WTC11 (cell line): ENCODE results near the gene SKP1. TPM values are rescaled to one million over a fixed set of nuclear protein-coding genes. Genes with fewer than 3 reads are reported as not detected.

ENCODE experiments used
- ATAC-seq: fragments of 200-7000 bp; cut with Tn5 transposase; 2 replicates; pipeline ENCODE4 v1.10.0; 2021; ENCODE audit warnings: mild to moderate bottlenecking, moderate library complexity
- CTCF ChIA-PET: fragments of 300-600 bp; sonication (Branson Sonifier 250); formaldehyde crosslinking; loops from one replicate; lab custom pipeline; 2021; ENCODE audit warnings: antibody characterized with exemption; lab: Charles Lee
- POLR2A ChIA-PET: fragments of 350-600 bp; sonication (Branson Sonifier 250); formaldehyde crosslinking; loops from one replicate; lab custom pipeline; 2021; ENCODE audit warnings: antibody characterized with exemption; lab: Charles Lee
- DNase-seq: peaks from one replicate; pipeline ENCODE4 v3.0.0; 2021; ENCODE audit warnings: low spot score
- H3K27ac Mint-ChIP-seq: 2 replicates; pipeline ENCODE4 v1.8.0; 2021; ENCODE audit warnings: mixed read lengths
- H3K27me3 Mint-ChIP-seq: 2 replicates; pipeline ENCODE4 v1.8.0; 2021; ENCODE audit warnings: low read depth, mild to moderate bottlenecking, moderate library complexity, mixed read lengths
- H3K36me3 Mint-ChIP-seq: 2 replicates; pipeline ENCODE4 v1.8.0; 2021; ENCODE audit warnings: mixed read lengths
- H3K4me1 Mint-ChIP-seq: 2 replicates; pipeline ENCODE4 v1.8.0; 2022; ENCODE audit warnings: mixed read lengths
- H3K4me3 Mint-ChIP-seq: 2 replicates; pipeline ENCODE4 v1.8.0; 2021; ENCODE audit warnings: mild to moderate bottlenecking, moderate library complexity, mixed read lengths
- H3K9me3 Mint-ChIP-seq: 2 replicates; pipeline ENCODE4 v1.8.0; 2021; ENCODE audit warnings: mixed read lengths
- FOXP1 ChIP-seq: sonication (generic); formaldehyde crosslinking; IDR thresholded peaks from 2 replicates; pipeline ENCODE4 v1.8.0; 2022; ENCODE audit warnings: missing genetic modification reagents, mild to moderate bottlenecking, moderate library complexity, borderline replicate concordance
- GRHL2 ChIP-seq: fragments of 250-450 bp; sonication (Bioruptor Pico); IDR thresholded peaks from 2 replicates; pipeline ENCODE4 v1.8.0; 2022; ENCODE audit warnings: mild to moderate bottlenecking, moderate library complexity; ENCODE audit not compliant: insufficient replicate concordance, severe bottlenecking
- HMGA2 ChIP-seq: fragments of 250-450 bp; sonication (Bioruptor Pico); IDR thresholded peaks from 2 replicates; pipeline ENCODE4 v1.4.0; 2021; ENCODE audit warnings: mild to moderate bottlenecking, moderate library complexity
- JUN ChIP-seq: sonication (generic); formaldehyde crosslinking; IDR thresholded peaks from 2 replicates; pipeline ENCODE4 v1.8.0; 2023; ENCODE audit warnings: mild to moderate bottlenecking, missing genetic modification reagents
- NFYB ChIP-seq: sonication (generic); formaldehyde crosslinking; conservative IDR thresholded peaks from 2 replicates; pipeline ENCODE4 v1.8.0; 2022; ENCODE audit warnings: low read depth, missing genetic modification reagents
- NR1H2 ChIP-seq: sonication (generic); formaldehyde crosslinking; IDR thresholded peaks from 2 replicates; pipeline ENCODE4 v1.9.0; 2021; ENCODE audit warnings: mild to moderate bottlenecking, moderate library complexity, missing genetic modification reagents
- NR3C1 ChIP-seq: sonication (generic); formaldehyde crosslinking; conservative IDR thresholded peaks from 2 replicates; pipeline ENCODE4 v1.8.1; 2023; ENCODE audit warnings: low read depth, mild to moderate bottlenecking, missing genetic modification reagents
- RORB ChIP-seq: fragments of 250-450 bp; sonication (Bioruptor Pico); IDR thresholded peaks from 2 replicates; pipeline ENCODE4 v1.9.0; 2021; ENCODE audit warnings: mild to moderate bottlenecking
- SP1 ChIP-seq: sonication (generic); formaldehyde crosslinking; conservative IDR thresholded peaks from 2 replicates; pipeline ENCODE4 v1.8.1; 2022; ENCODE audit warnings: missing genetic modification reagents
- TCF7 ChIP-seq: sonication (generic); formaldehyde crosslinking; IDR thresholded peaks from 2 replicates; pipeline ENCODE4 v1.8.0; 2022; ENCODE audit warnings: mild to moderate bottlenecking, low read depth, missing genetic modification reagents, moderate library complexity
- ZBTB21 ChIP-seq: sonication (generic); formaldehyde crosslinking; IDR thresholded peaks from 2 replicates; pipeline ENCODE4 v1.8.1; 2023; ENCODE audit warnings: mild to moderate bottlenecking, missing genetic modification reagents, borderline replicate concordance
- ZNF263 ChIP-seq: sonication (generic); formaldehyde crosslinking; IDR thresholded peaks from 2 replicates; pipeline ENCODE4 v1.8.1; 2022; ENCODE audit warnings: low read depth, mild to moderate bottlenecking, moderate library complexity, missing genetic modification reagents
- ZNF416 ChIP-seq: fragments of 250-450 bp; sonication (Bioruptor Pico); IDR thresholded peaks from 2 replicates; pipeline ENCODE4 v1.9.0; 2021; ENCODE audit warnings: mild to moderate bottlenecking, inconsistent platforms
- total RNA-seq: library from RNA; stranded (reverse); gene quantifications from 3 replicates; pipeline ENCODE4 v1.2.3, GENCODE V29; 2021
- TF ChIP-seq, protein P1 (sequence below): sonication (generic); formaldehyde crosslinking; IDR thresholded peaks from 2 replicates; pipeline ENCODE4 v1.8.1; 2022; ENCODE audit warnings: low read depth, mild to moderate bottlenecking, moderate library complexity, missing genetic modification reagents, borderline replicate concordance
- TF ChIP-seq, protein P2 (sequence below): fragments of 250-450 bp; sonication (Bioruptor Pico); IDR thresholded peaks from 2 replicates; pipeline ENCODE4 v2.1.2; 2022; ENCODE audit warnings: mild to moderate bottlenecking, moderate library complexity
- TF ChIP-seq, protein P3 (sequence below): fragments of 250-450 bp; sonication (Bioruptor Pico); IDR thresholded peaks from 2 replicates; pipeline ENCODE4 v1.8.0; 2021; ENCODE audit warnings: mild to moderate bottlenecking
- TF ChIP-seq, protein P4 (sequence below): fragments of 250-450 bp; sonication (Bioruptor Pico); IDR thresholded peaks from 2 replicates; pipeline ENCODE4 v1.9.0; 2021; ENCODE audit warnings: mild to moderate bottlenecking
- TF ChIP-seq, protein P5 (sequence below): sonication (generic); formaldehyde crosslinking; IDR thresholded peaks from 2 replicates; pipeline ENCODE4 v1.8.1; 2023; ENCODE audit warnings: mild to moderate bottlenecking, moderate library complexity, missing genetic modification reagents
- TF ChIP-seq, protein P6 (sequence below): sonication (generic); formaldehyde crosslinking; IDR thresholded peaks from 2 replicates; pipeline ENCODE4 v1.8.1; 2022; ENCODE audit warnings: mild to moderate bottlenecking, missing genetic modification reagents, moderate library complexity, borderline replicate concordance
- TF ChIP-seq, protein P7 (sequence below): sonication (generic); formaldehyde crosslinking; IDR thresholded peaks from 2 replicates; pipeline ENCODE4 v1.8.1; 2023; ENCODE audit warnings: mild to moderate bottlenecking, missing genetic modification reagents
- TF ChIP-seq, protein P8 (sequence below): fragments of 250-450 bp; sonication (Bioruptor Pico); IDR thresholded peaks from 2 replicates; pipeline ENCODE4 v1.9.0; 2021; ENCODE audit warnings: mild to moderate bottlenecking

Gene SKP1
- total RNA-seq, 1 experiment from 2014 or later: 285 TPM

DNA sequence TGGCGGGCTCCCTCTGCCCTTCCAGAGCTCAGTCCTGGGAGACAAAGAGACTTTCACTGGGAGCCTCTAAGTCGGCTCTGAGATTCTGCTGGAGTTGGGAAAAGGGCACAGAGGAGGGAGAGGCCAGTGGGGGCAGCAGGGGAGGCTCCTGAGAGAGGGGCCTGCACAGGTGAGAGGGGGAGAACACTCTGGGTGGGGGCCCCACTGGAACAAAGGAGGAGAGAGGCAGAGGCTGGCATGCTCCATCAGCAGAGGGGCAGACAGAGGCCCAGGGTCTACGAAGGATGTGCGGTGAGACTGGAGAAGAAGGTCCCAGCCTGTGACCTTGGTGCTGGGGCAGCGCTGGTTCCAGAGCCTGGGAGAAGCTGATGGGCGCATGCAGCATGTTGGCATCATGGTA is 53.4 kb downstream of the SKP1 start:
- Mint-ChIP-seq H3K27ac (no peak overlapping the region), H3K4me3 (no peak overlapping the region), H3K36me3 (0 out of 2 replicates have a peak, but pooled peaks cover 3% of the 10 kb centered on the region), H3K4me1 (no peaks in the 10 kb centered on the region), H3K9me3 (no peaks in the 10 kb centered on the region), H3K27me3 (no peaks in the 10 kb centered on the region)
- DNase-seq (no peak), ATAC-seq (no peak)
- ChIA-PET POLR2A (interaction anchor here (0.6 kb wide), 1 partner anchor 33 kb away, joined by 3 read pairs; no protein-coding TSS in a partner anchor), CTCF (interaction anchor here (0.8 to 2.2 kb wide), 3 partner anchors 18 to 84 kb away, joined by 3 to 6 read pairs (median 3); no protein-coding TSS in a partner anchor)
- no peak for TF ChIP-seq ZNF416
- no peak for TF ChIP-seq RORB (CRISPR knock-in tag)
- TF ChIP-seq, protein P1, sequence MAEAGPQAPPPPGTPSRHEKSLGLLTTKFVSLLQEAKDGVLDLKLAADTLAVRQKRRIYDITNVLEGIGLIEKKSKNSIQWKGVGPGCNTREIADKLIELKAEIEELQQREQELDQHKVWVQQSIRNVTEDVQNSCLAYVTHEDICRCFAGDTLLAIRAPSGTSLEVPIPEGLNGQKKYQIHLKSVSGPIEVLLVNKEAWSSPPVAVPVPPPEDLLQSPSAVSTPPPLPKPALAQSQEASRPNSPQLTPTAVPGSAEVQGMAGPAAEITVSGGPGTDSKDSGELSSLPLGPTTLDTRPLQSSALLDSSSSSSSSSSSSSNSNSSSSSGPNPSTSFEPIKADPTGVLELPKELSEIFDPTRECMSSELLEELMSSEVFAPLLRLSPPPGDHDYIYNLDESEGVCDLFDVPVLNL (CRISPR knock-in tag): no peak
- no peak for TF ChIP-seq HMGA2 (CRISPR knock-in tag)
- TF ChIP-seq, protein P2, sequence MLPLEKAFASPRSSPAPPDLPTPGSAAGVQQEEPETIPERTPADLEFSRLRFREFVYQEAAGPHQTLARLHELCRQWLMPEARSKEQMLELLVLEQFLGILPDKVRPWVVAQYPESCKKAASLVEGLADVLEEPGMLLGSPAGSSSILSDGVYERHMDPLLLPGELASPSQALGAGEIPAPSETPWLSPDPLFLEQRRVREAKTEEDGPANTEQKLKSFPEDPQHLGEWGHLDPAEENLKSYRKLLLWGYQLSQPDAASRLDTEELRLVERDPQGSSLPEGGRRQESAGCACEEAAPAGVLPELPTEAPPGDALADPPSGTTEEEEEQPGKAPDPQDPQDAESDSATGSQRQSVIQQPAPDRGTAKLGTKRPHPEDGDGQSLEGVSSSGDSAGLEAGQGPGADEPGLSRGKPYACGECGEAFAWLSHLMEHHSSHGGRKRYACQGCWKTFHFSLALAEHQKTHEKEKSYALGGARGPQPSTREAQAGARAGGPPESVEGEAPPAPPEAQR (CRISPR knock-in tag): no peak
- no peak for TF ChIP-seq ZBTB21 (CRISPR knock-in tag)
- TF ChIP-seq, protein P3, sequence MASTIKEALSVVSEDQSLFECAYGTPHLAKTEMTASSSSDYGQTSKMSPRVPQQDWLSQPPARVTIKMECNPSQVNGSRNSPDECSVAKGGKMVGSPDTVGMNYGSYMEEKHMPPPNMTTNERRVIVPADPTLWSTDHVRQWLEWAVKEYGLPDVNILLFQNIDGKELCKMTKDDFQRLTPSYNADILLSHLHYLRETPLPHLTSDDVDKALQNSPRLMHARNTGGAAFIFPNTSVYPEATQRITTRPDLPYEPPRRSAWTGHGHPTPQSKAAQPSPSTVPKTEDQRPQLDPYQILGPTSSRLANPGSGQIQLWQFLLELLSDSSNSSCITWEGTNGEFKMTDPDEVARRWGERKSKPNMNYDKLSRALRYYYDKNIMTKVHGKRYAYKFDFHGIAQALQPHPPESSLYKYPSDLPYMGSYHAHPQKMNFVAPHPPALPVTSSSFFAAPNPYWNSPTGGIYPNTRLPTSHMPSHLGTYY (CRISPR knock-in tag): no peak
- no peak for TF ChIP-seq GRHL2 (CRISPR knock-in tag)
- no peak for TF ChIP-seq NFYB (CRISPR knock-in tag)
- TF ChIP-seq, protein P4, sequence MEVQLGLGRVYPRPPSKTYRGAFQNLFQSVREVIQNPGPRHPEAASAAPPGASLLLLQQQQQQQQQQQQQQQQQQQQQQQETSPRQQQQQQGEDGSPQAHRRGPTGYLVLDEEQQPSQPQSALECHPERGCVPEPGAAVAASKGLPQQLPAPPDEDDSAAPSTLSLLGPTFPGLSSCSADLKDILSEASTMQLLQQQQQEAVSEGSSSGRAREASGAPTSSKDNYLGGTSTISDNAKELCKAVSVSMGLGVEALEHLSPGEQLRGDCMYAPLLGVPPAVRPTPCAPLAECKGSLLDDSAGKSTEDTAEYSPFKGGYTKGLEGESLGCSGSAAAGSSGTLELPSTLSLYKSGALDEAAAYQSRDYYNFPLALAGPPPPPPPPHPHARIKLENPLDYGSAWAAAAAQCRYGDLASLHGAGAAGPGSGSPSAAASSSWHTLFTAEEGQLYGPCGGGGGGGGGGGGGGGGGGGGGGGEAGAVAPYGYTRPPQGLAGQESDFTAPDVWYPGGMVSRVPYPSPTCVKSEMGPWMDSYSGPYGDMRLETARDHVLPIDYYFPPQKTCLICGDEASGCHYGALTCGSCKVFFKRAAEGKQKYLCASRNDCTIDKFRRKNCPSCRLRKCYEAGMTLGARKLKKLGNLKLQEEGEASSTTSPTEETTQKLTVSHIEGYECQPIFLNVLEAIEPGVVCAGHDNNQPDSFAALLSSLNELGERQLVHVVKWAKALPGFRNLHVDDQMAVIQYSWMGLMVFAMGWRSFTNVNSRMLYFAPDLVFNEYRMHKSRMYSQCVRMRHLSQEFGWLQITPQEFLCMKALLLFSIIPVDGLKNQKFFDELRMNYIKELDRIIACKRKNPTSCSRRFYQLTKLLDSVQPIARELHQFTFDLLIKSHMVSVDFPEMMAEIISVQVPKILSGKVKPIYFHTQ: no peak
- TF ChIP-seq, protein P5, sequence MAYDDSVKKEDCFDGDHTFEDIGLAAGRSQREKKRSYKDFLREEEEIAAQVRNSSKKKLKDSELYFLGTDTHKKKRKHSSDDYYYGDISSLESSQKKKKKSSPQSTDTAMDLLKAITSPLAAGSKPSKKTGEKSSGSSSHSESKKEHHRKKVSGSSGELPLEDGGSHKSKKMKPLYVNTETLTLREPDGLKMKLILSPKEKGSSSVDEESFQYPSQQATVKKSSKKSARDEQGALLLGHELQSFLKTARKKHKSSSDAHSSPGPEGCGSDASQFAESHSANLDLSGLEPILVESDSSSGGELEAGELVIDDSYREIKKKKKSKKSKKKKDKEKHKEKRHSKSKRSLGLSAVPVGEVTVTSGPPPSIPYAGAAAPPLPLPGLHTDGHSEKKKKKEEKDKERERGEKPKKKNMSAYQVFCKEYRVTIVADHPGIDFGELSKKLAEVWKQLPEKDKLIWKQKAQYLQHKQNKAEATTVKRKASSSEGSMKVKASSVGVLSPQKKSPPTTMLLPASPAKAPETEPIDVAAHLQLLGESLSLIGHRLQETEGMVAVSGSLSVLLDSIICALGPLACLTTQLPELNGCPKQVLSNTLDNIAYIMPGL: no peak
- TF ChIP-seq JUN: no peak
- no peak for TF ChIP-seq NR3C1 (CRISPR knock-in tag)
- TF ChIP-seq, all 79 proteins: peak for 0

DNA sequence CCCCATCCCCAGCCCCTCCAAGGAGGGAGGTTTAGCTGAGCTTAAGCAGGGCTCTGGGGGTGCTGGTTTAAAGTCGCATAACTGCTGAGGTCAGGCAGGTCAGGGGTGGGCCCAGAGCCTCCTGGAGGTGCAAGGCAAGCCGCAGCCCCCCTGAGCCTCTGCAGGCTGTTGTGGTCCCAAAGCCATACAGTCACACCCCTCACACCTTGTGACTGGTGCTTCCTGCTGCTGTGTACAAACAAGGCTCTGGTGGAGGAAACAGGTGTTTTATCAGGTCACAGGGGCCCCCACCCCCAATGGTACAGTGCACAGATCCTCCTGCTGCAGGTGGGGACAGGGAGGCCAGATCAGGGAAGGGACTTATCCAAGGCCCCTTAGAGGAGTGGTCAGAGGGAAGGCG is 54.2 kb downstream of the SKP1 start:
- ATAC-seq (no peak), DNase-seq (no peak)
- TF ChIP-seq, protein P6, sequence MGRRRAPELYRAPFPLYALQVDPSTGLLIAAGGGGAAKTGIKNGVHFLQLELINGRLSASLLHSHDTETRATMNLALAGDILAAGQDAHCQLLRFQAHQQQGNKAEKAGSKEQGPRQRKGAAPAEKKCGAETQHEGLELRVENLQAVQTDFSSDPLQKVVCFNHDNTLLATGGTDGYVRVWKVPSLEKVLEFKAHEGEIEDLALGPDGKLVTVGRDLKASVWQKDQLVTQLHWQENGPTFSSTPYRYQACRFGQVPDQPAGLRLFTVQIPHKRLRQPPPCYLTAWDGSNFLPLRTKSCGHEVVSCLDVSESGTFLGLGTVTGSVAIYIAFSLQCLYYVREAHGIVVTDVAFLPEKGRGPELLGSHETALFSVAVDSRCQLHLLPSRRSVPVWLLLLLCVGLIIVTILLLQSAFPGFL (CRISPR knock-in tag): no peak
- no peak for TF ChIP-seq HMGA2 (CRISPR knock-in tag)
- no peak for TF ChIP-seq TCF7 (CRISPR knock-in tag)
- TF ChIP-seq, protein P7, sequence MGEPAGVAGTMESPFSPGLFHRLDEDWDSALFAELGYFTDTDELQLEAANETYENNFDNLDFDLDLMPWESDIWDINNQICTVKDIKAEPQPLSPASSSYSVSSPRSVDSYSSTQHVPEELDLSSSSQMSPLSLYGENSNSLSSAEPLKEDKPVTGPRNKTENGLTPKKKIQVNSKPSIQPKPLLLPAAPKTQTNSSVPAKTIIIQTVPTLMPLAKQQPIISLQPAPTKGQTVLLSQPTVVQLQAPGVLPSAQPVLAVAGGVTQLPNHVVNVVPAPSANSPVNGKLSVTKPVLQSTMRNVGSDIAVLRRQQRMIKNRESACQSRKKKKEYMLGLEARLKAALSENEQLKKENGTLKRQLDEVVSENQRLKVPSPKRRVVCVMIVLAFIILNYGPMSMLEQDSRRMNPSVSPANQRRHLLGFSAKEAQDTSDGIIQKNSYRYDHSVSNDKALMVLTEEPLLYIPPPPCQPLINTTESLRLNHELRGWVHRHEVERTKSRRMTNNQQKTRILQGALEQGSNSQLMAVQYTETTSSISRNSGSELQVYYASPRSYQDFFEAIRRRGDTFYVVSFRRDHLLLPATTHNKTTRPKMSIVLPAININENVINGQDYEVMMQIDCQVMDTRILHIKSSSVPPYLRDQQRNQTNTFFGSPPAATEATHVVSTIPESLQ (CRISPR knock-in tag): no peak
- no peak for TF ChIP-seq NFYB (CRISPR knock-in tag)
- TF ChIP-seq, protein P3 (CRISPR knock-in tag): no peak
- TF ChIP-seq SP1 (CRISPR knock-in tag): no peak
- no peak for TF ChIP-seq FOXP1 (CRISPR knock-in tag)
- no peak for TF ChIP-seq NR1H2 (CRISPR knock-in tag)
- TF ChIP-seq, protein P8, sequence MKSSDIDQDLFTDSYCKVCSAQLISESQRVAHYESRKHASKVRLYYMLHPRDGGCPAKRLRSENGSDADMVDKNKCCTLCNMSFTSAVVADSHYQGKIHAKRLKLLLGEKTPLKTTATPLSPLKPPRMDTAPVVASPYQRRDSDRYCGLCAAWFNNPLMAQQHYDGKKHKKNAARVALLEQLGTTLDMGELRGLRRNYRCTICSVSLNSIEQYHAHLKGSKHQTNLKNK (CRISPR knock-in tag): no peak
- no peak for TF ChIP-seq ZNF263 (CRISPR knock-in tag)
- TF ChIP-seq, all 79 proteins: peak for 0
- Mint-ChIP-seq H3K27ac (no peak overlapping the region), H3K36me3 (0 out of 2 replicates have a peak, but pooled peaks cover 3% of the 10 kb centered on the region), H3K9me3 (no peaks in the 10 kb centered on the region), H3K27me3 (no peaks in the 10 kb centered on the region), H3K4me3 (no peak overlapping the region), H3K4me1 (no peaks in the 10 kb centered on the region)
- ChIA-PET POLR2A (no interaction called here), CTCF (interaction anchor here (0.8 to 1.2 kb wide), 2 partner anchors 18 to 83 kb away, joined by 3 read pairs; no protein-coding TSS in a partner anchor)
